Measurements from ENCODE around the gene EFHC2.

DNA sequence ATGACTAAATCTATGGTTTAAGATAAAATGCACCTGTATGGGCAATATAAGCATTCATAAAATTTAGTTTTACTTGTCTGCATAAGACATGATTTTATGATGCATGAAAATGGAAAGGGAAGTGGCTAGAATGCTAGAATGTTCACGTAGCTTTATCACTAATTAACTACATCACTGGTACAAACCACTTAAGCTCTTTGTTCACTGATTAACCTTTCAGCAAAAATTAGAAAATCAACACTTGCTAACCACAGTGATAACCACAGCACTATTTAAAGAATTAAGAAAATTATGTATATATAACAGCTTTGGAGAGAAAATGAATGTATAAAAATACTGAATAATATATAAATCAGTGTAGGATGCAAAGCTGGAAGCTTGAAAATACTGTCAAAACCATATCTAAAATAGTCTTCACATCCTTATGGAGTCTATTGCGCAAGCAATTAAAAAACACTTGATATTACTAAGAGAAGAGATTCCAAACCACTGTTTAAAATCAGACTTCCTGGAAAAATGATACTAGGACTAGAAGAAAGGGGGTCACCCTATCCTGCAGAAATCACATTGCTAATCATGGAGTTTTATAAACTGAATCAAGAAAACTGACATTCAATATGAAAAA, 51.9 kb downstream of the EFHC2 start:
- TF ChIP-seq CTCF (IDR thresholded peaks at IDR 0.05) (no peak), ZFX (IDR thresholded peaks at IDR 0.05; ENCODE audit: borderline replicate concordance) (no peak)
